K562 (cell line): ENCODE data around the gene ADPRHL1. TPM values are rescaled to one million over a fixed set of nuclear protein-coding genes. Genes with fewer than 3 reads are reported as not detected.

Source experiments
- ATAC-seq: fragments of 200-7000 bp; cut with Tn5 transposase; 3 replicates; pipeline ENCODE4 v1.9.1; 2020; ENCODE audit warnings: moderate library complexity
- BruUV-seq: library from RNA; stranded (reverse); fragments of 400-500 nt; replicated peaks from 2 replicates; lab custom pipeline; 2021; lab: Mats Ljungman, UMichigan
- CTCF ChIA-PET: fragments of 300-600 bp; formaldehyde crosslinking; extraction: SDS; loops from one replicate; lab custom pipeline; 2021; ENCODE audit warnings: low intra/inter-chr PET ratio; lab: Yijun Ruan, JAX
- POLR2A ChIA-PET: fragments of 300-600, 350-650 bp; sonication (Branson Sonifier 250); formaldehyde crosslinking; extraction: SDS; loops from one replicate; lab custom pipeline; 2021; ENCODE audit warnings: antibody characterized with exemption, inconsistent platforms; lab: Yijun Ruan, JAX
- DNase-seq, 4 experiments: peaks; one replicate each; pipeline versions ENCODE4 v3.0.0 to v3.0.0-alpha.2; 2011 to 2018; ENCODE audit warnings: low spot score in 3 of 4, mixed read lengths in 3 of 4; ENCODE audit errors: extremely low read depth in 1 of 4
- FAIRE-seq: peaks from 2 replicates; lab custom pipeline; 2011; peaks lifted over from hg19 to GRCh38; lab: Jason Lieb, UNC
- H2AFZ ChIP-seq: 2 replicates; pipeline ENCODE4 v1.6.0; 2011; ENCODE audit warnings: low read depth, low read length, control low read depth, inconsistent platforms
- H3K27ac ChIP-seq: fragments of 200-600 bp; 3 replicates; pipeline ENCODE4 v1.8.0; 2011; ENCODE audit warnings: low read depth, mild to moderate bottlenecking, control low read depth, inconsistent platforms, low read length, moderate library complexity, mixed read lengths; ENCODE audit errors: extremely low read depth
- H3K27me3 ChIP-seq, 2 experiments: fragments of 300-600 bp in 1 of 2; 2 replicates in 1 of 2; 3 replicates in 1 of 2; pipeline versions ENCODE4 v1.6.0 to v1.8.0; 2011; ENCODE audit warnings: inconsistent platforms in 2 of 2, low read length in 2 of 2, mild to moderate bottlenecking in 1 of 2, mixed read lengths in 1 of 2, moderate library complexity in 1 of 2; ENCODE audit not compliant: control insufficient read depth in 2 of 2, insufficient read depth in 2 of 2
- H3K36me3 ChIP-seq: fragments of 300-600 bp; 3 replicates; pipeline ENCODE4 v1.8.0; 2011; ENCODE audit warnings: mild to moderate bottlenecking, low read length, inconsistent platforms; ENCODE audit not compliant: control insufficient read depth, insufficient read depth
- H3K4me1 ChIP-seq, 2 experiments: fragments of 200-600 bp in 1 of 2; replicated peaks in 1 of 2; 2 replicates in 1 of 2; 3 replicates in 1 of 2; pipeline versions ENCODE4 v1.5.1 to v1.8.0; 2011; ENCODE audit warnings: inconsistent platforms in 2 of 2, low read length in 2 of 2, mild to moderate bottlenecking in 1 of 2, mixed read lengths in 1 of 2, moderate library complexity in 1 of 2; ENCODE audit not compliant: control insufficient read depth in 2 of 2, insufficient read depth in 2 of 2
- H3K4me2 ChIP-seq: 2 replicates; pipeline ENCODE4 v1.6.1; 2011; ENCODE audit warnings: low read length, control low read depth, inconsistent platforms, mixed read lengths; ENCODE audit not compliant: insufficient read depth
- H3K4me3 ChIP-seq: fragments of 200-600 bp; sonication (generic), shearing (Covaris generic); 2 replicates; pipeline ENCODE4 v1.5.1; 2016; ENCODE audit warnings: control low read depth, inconsistent platforms
- H3K79me2 ChIP-seq: fragments of 200-600 bp; 3 replicates; pipeline ENCODE4 v1.8.0; 2011; ENCODE audit warnings: low read length, inconsistent platforms; ENCODE audit not compliant: control insufficient read depth, insufficient read depth
- H3K9ac ChIP-seq, 2 experiments: 2 replicates each; pipeline versions ENCODE4 v1.6.0 to v1.6.1; 2011; ENCODE audit warnings: low read depth in 2 of 2, low read length in 2 of 2, control low read depth in 1 of 2, inconsistent platforms in 1 of 2, mild to moderate bottlenecking in 1 of 2, mixed read lengths in 1 of 2; ENCODE audit not compliant: insufficient read depth in 1 of 2
- H3K9me1 ChIP-seq: one replicate; pipeline ENCODE4 v1.6.0; 2011; ENCODE audit warnings: inconsistent platforms, mild to moderate bottlenecking, low read length, moderate library complexity; ENCODE audit not compliant: control insufficient read depth, insufficient read depth
- H3K9me3 ChIP-seq: replicated peaks from 2 replicates; pipeline ENCODE4 v1.5.1; 2011; ENCODE audit warnings: low read depth, low read length, inconsistent platforms; ENCODE audit not compliant: control insufficient read depth, insufficient read depth
- H4K20me1 ChIP-seq: replicated peaks from 2 replicates; pipeline ENCODE4 v1.6.1; 2011; ENCODE audit warnings: low read length, inconsistent platforms, mixed read lengths; ENCODE audit not compliant: control insufficient read depth, insufficient read depth
- DIDO1 ChIP-seq: fragments of 450-650 bp; IDR thresholded peaks from 2 replicates; pipeline ENCODE4 v1.6.1; 2016; ENCODE audit warnings: low read depth, missing biosample characterization, missing genetic modification characterization
- GTF2A2 ChIP-seq: IDR thresholded peaks from 2 replicates; pipeline ENCODE4 v1.6.1; 2016; ENCODE audit warnings: mild to moderate bottlenecking, missing genetic modification characterization, missing compliant biosample characterization
- ILK ChIP-seq: fragments of 450-650 bp; IDR thresholded peaks from 2 replicates; pipeline ENCODE4 v1.6.1; 2016; ENCODE audit warnings: missing genetic modification characterization, low read depth, mild to moderate bottlenecking, missing compliant biosample characterization, moderate library complexity, borderline replicate concordance
- IRF1 ChIP-seq: sonication (generic); formaldehyde crosslinking; IDR thresholded peaks from 2 replicates; pipeline ENCODE4 v1.8.0; 2022; ENCODE audit warnings: missing genetic modification reagents, mild to moderate bottlenecking, borderline replicate concordance
- NR1H2 ChIP-seq: sonication (generic); formaldehyde crosslinking; IDR thresholded peaks from 2 replicates; pipeline ENCODE4 v1.4.0; 2020; ENCODE audit warnings: mild to moderate bottlenecking, missing genetic modification reagents
- PHB ChIP-seq: fragments of 250-450 bp; sonication (Bioruptor Pico); IDR thresholded peaks from 2 replicates; pipeline ENCODE4 v1.5.0; 2021
- POLR3G ChIP-seq: IDR thresholded peaks from 2 replicates; pipeline ENCODE4 v1.6.1; 2011; ENCODE audit not compliant: insufficient read length, insufficient replicate concordance; ENCODE audit errors: extremely low read depth
- SMAD3 ChIP-seq: fragments of 450-650 bp; formaldehyde crosslinking; conservative IDR thresholded peaks from 2 replicates; pipeline ENCODE4 v1.4.0; 2020; ENCODE audit warnings: mild to moderate bottlenecking
- ZNF274 ChIP-seq: IDR thresholded peaks from 2 replicates; pipeline ENCODE4 v1.6.1; 2011; ENCODE audit warnings: low read depth, mild to moderate bottlenecking, low read length, moderate library complexity, borderline replicate concordance
- WGBS: fragments of 100-300 bp; shearing (Covaris generic); methylation state at CpG from one replicate; pipeline ENCODE4 v1.1.6; 2016; ENCODE audit warnings: low coverage, mixed read lengths; ENCODE audit not compliant: insufficient coverage; ENCODE audit errors: missing lambda C conversion rate; 5-methylcytosine and 5-hydroxymethylcytosine counted together
- in situ Hi-C: fragments of 300-500 bp; cut with MboI; formaldehyde crosslinking; loops from 4 replicates; pipeline ENCODE4 v1.15.0; 2018; ENCODE audit warnings: inconsistent platforms, mixed read lengths
- intact Hi-C: fragments of 100-400 bp; cut with micrococcal nuclease; formaldehyde crosslinking; loops from 2 replicates; pipeline ENCODE4 v1.14.2; 2022
- polyA plus RNA-seq, 8 experiments: library from polyadenylated mRNA; depleted of rRNA in 4 of 8; stranded (reverse) in 5 of 8; unstranded in 3 of 8; fragments of >200 nt; fragmentation: Nextera tagmentation in 2 of 8; fragmentation: Illumina TruSeq in 1 of 8; extraction: Ambion mirVana in 2 of 8; extraction: Trizol in 1 of 8; gene quantifications; 2 replicates each; pipeline versions ENCODE4 v1.2.1 to v1.2.3, GENCODE V29; 2011 to 2014; ENCODE audit warnings: inconsistent platforms in 1 of 8, missing spikeins in 1 of 8
- total RNA-seq, 7 experiments: library from RNA; depleted of rRNA in 6 of 7; stranded (reverse); fragments of >200 nt in 6 of 7; fragmentation: Illumina TruSeq in 2 of 7; extraction: Trizol in 2 of 7; gene quantifications; 2 replicates each; pipeline versions ENCODE4 v1.2.1 to v1.2.3, GENCODE V29; 2011 to 2021; ENCODE audit warnings: low replicate concordance in 1 of 7
- TF ChIP-seq, protein P1 (sequence below): fragments of 450-650 bp; formaldehyde crosslinking; IDR thresholded peaks from 2 replicates; pipeline ENCODE4 v1.4.0; 2020; ENCODE audit warnings: mild to moderate bottlenecking, mixed read lengths
- TF ChIP-seq, protein P2 (sequence below): fragments of 450-650 bp; formaldehyde crosslinking; IDR thresholded peaks from 2 replicates; pipeline ENCODE4 v1.4.0; 2022; ENCODE audit warnings: missing genetic modification characterization
- TF ChIP-seq, protein P3 (sequence below): fragments of 450-650 bp; IDR thresholded peaks from 2 replicates; pipeline ENCODE4 v1.6.1; 2016; ENCODE audit warnings: mild to moderate bottlenecking
- TF ChIP-seq, protein P4 (sequence below): fragments of 250-450 bp; sonication (Bioruptor Pico); IDR thresholded peaks from 2 replicates; pipeline ENCODE4 v1.8.0; 2022; ENCODE audit warnings: inconsistent platforms

The ADPRHL1 gene
- total and polyA plus RNA-seq, 9 of the 15 experiments (the other 6 are each of a cell fraction or from before 2014, with no cell fraction given): 0.06 to 0.76 (median 0.37) TPM; not detected in 1

- TF ChIP-seq, protein P1, sequence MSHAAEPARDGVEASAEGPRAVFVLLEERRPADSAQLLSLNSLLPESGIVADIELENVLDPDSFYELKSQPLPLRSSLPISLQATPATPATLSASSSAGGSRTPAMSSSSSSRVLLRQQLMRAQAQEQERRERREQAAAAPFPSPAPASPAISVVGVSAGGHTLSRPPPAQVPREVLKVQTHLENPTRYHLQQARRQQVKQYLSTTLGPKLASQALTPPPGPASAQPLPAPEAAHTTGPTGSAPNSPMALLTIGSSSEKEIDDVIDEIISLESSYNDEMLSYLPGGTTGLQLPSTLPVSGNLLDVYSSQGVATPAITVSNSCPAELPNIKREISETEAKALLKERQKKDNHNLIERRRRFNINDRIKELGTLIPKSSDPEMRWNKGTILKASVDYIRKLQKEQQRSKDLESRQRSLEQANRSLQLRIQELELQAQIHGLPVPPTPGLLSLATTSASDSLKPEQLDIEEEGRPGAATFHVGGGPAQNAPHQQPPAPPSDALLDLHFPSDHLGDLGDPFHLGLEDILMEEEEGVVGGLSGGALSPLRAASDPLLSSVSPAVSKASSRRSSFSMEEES (CRISPR knock-in tag): no peak
Observed at GRCh38 chr13:113477724-113478123, 24.4 kb upstream of the ADPRHL1 start (continued).

GRCh38 chr13:113476811-113477210 lies 23.5 kb upstream of the ADPRHL1 start:
- no peaks in the 10 kb centered on the region for H3K27me3 ChIP-seq
- H3K4me3 ChIP-seq: no peak overlapping the region
- ChIA-PET CTCF (no interaction called here), POLR2A (no interaction called here)
- DNase-seq: no peak
- in situ Hi-C loops (no loop called here), intact Hi-C loops (no loop called here)
- H3K9ac ChIP-seq: no peak overlapping the region
- BruUV-seq: no TSS peak
- H3K9me1 ChIP-seq: no peaks in the 10 kb centered on the region
- no peak for ATAC-seq
- WGBS: 79% methylated on average over 7 of the region's 7 CpGs
- no peaks in the 10 kb centered on the region for H3K9me3 ChIP-seq
- no peaks in the 10 kb centered on the region; a peak in 2 of 5 replicates for H3K4me1 ChIP-seq
- no peak overlapping the region for H2AFZ ChIP-seq
- H3K4me2 ChIP-seq: no peak overlapping the region
- H3K79me2 ChIP-seq: peaks cover 5% of the 10 kb centered on the region
- H4K20me1 ChIP-seq: no peaks in the 10 kb centered on the region
- no peak for FAIRE-seq
- H3K36me3 ChIP-seq: peaks cover 59% of the 10 kb centered on the region
- H3K27ac ChIP-seq: no peak overlapping the region
- no peak for TF ChIP-seq GTF2A2 (tag)
- TF ChIP-seq, protein P2, sequence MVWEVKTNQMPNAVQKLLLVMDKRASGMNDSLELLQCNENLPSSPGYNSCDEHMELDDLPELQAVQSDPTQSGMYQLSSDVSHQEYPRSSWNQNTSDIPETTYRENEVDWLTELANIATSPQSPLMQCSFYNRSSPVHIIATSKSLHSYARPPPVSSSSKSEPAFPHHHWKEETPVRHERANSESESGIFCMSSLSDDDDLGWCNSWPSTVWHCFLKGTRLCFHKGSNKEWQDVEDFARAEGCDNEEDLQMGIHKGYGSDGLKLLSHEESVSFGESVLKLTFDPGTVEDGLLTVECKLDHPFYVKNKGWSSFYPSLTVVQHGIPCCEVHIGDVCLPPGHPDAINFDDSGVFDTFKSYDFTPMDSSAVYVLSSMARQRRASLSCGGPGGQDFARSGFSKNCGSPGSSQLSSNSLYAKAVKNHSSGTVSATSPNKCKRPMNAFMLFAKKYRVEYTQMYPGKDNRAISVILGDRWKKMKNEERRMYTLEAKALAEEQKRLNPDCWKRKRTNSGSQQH: no peak
- TF ChIP-seq, protein P3, sequence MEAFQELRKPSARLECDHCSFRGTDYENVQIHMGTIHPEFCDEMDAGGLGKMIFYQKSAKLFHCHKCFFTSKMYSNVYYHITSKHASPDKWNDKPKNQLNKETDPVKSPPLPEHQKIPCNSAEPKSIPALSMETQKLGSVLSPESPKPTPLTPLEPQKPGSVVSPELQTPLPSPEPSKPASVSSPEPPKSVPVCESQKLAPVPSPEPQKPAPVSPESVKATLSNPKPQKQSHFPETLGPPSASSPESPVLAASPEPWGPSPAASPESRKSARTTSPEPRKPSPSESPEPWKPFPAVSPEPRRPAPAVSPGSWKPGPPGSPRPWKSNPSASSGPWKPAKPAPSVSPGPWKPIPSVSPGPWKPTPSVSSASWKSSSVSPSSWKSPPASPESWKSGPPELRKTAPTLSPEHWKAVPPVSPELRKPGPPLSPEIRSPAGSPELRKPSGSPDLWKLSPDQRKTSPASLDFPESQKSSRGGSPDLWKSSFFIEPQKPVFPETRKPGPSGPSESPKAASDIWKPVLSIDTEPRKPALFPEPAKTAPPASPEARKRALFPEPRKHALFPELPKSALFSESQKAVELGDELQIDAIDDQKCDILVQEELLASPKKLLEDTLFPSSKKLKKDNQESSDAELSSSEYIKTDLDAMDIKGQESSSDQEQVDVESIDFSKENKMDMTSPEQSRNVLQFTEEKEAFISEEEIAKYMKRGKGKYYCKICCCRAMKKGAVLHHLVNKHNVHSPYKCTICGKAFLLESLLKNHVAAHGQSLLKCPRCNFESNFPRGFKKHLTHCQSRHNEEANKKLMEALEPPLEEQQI: no peak
- no peak for TF ChIP-seq ZNF274
- TF ChIP-seq IRF1 (CRISPR knock-in tag): no peak
- TF ChIP-seq PHB (CRISPR knock-in tag): no peak
- no peak for TF ChIP-seq SMAD3
- no peak for TF ChIP-seq ILK
- TF ChIP-seq, protein P4, sequence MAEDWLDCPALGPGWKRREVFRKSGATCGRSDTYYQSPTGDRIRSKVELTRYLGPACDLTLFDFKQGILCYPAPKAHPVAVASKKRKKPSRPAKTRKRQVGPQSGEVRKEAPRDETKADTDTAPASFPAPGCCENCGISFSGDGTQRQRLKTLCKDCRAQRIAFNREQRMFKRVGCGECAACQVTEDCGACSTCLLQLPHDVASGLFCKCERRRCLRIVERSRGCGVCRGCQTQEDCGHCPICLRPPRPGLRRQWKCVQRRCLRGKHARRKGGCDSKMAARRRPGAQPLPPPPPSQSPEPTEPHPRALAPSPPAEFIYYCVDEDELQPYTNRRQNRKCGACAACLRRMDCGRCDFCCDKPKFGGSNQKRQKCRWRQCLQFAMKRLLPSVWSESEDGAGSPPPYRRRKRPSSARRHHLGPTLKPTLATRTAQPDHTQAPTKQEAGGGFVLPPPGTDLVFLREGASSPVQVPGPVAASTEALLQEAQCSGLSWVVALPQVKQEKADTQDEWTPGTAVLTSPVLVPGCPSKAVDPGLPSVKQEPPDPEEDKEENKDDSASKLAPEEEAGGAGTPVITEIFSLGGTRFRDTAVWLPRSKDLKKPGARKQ: no peak
- no peak for TF ChIP-seq POLR3G
- no peak for TF ChIP-seq DIDO1 (tag)
- no peak for TF ChIP-seq NR1H2 (CRISPR knock-in tag)
